GM03348 (cell line): ENCODE data around the gene JCHAIN.
"Not testable (repeated sequence)": the region's sequence is repeated elsewhere in the genome, so short reads cannot be mapped to it uniquely, and the experiment has no call there.

Experiments
- DNase-seq: peaks from one replicate; pipeline ENCODE4 v3.0.0; 2012; ENCODE audit warnings: low spot score

JCHAIN gene

GRCh38 chr4:70688795-70689231, 22.5 kb upstream of the JCHAIN start:
- peak; percentile 33 for DNase-seq

- peak; percentile 94 for DNase-seq
Observed at GRCh38 chr4:70687821-70688794, 21.8 kb upstream of the JCHAIN start, which contains the start of gene UTP3. Gene UTP3, plus strand, starts transcription at chr4:70688532. Its CDS starts 146 bp downstream, at chr4:70688678.

- DNase-seq, result no peak
Observed at GRCh38 chr4:70687392-70687791, 21.1 kb upstream of the JCHAIN start.

GRCh38 chr4:70682142-70682541, 15.8 kb upstream of the JCHAIN start:
- DNase-seq, result not testable (repeated sequence)

- DNase-seq, result no peak
Observed at GRCh38 chr4:70681704-70682103, 15.4 kb upstream of the JCHAIN start.

GRCh38 chr4:70680934-70681333, 14.6 kb upstream of the JCHAIN start:
- DNase-seq, result no peak

- DNase-seq, result no peak
Observed at GRCh38 chr4:70678383-70678999, 12.2 kb upstream of the JCHAIN start.

- no peak for DNase-seq
Observed at GRCh38 chr4:70676554-70677090, 10.3 kb upstream of the JCHAIN start.

- DNase-seq, result no peak
Observed at GRCh38 chr4:70674731-70675130, 8.4 kb upstream of the JCHAIN start.

GRCh38 chr4:70674191-70674590, 7.9 kb upstream of the JCHAIN start:
- DNase-seq, result no peak

- DNase-seq, result no peak
Observed at GRCh38 chr4:70671091-70671490, 4.8 kb upstream of the JCHAIN start.

- peak; percentile 33 for DNase-seq
Observed at GRCh38 chr4:70670332-70671014, 4.2 kb upstream of the JCHAIN start.

- peak; percentile 66 for DNase-seq
Observed at GRCh38 chr4:70667740-70668535, 1.6 kb upstream of the JCHAIN start.

- DNase-seq, result not testable (repeated sequence)
Observed at GRCh38 chr4:70661309-70661922, 4.9 kb downstream of the JCHAIN start.

- no peak for DNase-seq
Observed at GRCh38 chr4:70660106-70660505, 6.2 kb downstream of the JCHAIN start.

GRCh38 chr4:70658418-70658817, 7.9 kb downstream of the JCHAIN start:
- DNase-seq, result no peak

GRCh38 chr4:70657326-70657725, 9.0 kb downstream of the JCHAIN start:
- DNase-seq, result no peak

GRCh38 chr4:70654605-70655011, 11.7 kb downstream of the JCHAIN start:
- peak; percentile 10 for DNase-seq

GRCh38 chr4:70651864-70652506, 14.3 kb downstream of the JCHAIN start:
- DNase-seq, result peak; percentile 57

GRCh38 chr4:70650741-70651140, 15.6 kb downstream of the JCHAIN start:
- not testable (repeated sequence) for DNase-seq
